ENCODE measurements around the gene ADAMTS17. TPM values are rescaled to one million over a fixed set of nuclear protein-coding genes. Genes with fewer than 3 reads are reported as not detected.
"Not testable (repeated sequence)": the region's sequence is repeated elsewhere in the genome, so short reads cannot be mapped to it uniquely, and the experiment has no call there.

The ADAMTS17 gene
- total RNA-seq, 1 donor from 2014 or later, result 2.3 TPM

DNA sequence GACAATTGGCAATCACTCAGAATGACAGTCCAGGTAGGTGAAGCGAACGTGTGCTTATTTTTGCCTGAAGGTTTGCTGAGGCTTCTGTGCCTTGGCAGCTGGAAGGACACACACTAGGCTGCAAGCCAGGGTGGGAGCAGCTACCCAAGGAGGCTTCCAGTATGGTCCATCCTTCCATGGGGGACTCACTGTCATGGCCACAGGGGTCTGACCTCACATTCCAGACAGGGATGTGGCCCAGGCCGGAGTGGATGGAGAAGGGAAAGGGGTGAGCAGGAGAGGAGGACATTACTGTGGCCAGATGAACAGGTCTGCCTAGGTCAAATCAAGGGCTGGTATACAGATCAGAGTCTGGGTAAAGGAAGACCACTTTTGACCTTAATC, 247.7 kb downstream of the ADAMTS17 start:
- TF ChIP-seq, protein P1, sequence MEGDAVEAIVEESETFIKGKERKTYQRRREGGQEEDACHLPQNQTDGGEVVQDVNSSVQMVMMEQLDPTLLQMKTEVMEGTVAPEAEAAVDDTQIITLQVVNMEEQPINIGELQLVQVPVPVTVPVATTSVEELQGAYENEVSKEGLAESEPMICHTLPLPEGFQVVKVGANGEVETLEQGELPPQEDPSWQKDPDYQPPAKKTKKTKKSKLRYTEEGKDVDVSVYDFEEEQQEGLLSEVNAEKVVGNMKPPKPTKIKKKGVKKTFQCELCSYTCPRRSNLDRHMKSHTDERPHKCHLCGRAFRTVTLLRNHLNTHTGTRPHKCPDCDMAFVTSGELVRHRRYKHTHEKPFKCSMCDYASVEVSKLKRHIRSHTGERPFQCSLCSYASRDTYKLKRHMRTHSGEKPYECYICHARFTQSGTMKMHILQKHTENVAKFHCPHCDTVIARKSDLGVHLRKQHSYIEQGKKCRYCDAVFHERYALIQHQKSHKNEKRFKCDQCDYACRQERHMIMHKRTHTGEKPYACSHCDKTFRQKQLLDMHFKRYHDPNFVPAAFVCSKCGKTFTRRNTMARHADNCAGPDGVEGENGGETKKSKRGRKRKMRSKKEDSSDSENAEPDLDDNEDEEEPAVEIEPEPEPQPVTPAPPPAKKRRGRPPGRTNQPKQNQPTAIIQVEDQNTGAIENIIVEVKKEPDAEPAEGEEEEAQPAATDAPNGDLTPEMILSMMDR (IDR thresholded peaks at IDR 0.05; ENCODE audit: insufficient read depth, low read length, poor library complexity, severe bottlenecking), result no peak
- no peak overlapping the region for H3K4me3 ChIP-seq (ENCODE audit: low read depth, low read length)
- H3K27me3 ChIP-seq (ENCODE audit: control insufficient read depth, insufficient read depth, low read length), result no peaks in the 10 kb centered on the region
- no peaks in the 10 kb centered on the region for H3K36me3 ChIP-seq (ENCODE audit: control insufficient read depth, insufficient read depth, low read length)
- DNase-seq (ENCODE audit: low read depth), result no peak

DNA sequence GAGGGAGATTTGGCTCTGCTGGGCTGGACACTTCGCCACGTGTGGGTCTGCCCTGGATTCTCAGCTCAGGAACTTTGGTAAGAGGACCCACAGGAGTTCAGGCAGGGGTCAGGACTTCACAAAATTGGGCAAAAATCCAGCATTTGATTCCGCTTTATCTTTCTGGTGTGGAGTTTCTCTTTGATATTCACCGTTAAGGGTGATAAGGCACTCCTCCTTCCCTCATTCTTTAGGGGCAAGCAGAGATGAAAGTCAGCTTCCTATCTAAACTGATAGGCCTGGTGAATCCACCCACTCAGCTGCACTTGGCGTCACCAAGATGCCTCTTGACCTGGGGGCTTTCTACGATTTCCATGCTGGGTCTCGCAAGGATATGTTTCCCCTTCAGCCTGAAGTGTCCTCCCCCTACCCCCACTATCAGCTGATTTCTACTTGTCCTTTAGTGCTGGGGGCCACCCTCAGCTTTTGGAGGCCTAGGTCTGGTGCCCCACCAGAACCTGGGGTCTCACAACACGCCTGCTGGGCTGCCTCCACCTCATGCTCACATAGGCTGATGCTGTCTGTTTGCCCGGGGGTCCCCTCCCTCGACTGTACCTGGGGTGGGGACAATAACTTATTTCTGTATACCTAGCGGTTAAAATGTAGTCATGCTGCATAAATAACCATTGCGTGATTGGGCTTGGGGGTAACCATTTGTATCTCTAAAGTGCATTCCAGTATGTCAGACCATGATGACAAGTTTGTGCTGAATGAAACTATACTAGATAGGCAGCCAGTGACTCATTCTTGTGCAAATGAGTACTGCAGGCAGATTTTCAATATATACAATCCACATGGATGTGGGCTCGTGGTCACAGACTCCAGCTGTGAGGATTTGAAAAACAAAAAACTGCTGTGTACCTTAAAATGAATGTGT, 248.3 kb downstream of the ADAMTS17 start:
- no peaks in the 10 kb centered on the region for H3K27me3 ChIP-seq (ENCODE audit: control insufficient read depth, insufficient read depth, low read length)
- no peak overlapping the region for H3K4me3 ChIP-seq (ENCODE audit: low read depth, low read length)
- TF ChIP-seq, protein P1 (IDR thresholded peaks at IDR 0.05; ENCODE audit: insufficient read depth, low read length, poor library complexity, severe bottlenecking), result no peak
- H3K36me3 ChIP-seq (ENCODE audit: control insufficient read depth, insufficient read depth, low read length), result no peaks in the 10 kb centered on the region
- no peak for DNase-seq (ENCODE audit: low read depth)

DNA sequence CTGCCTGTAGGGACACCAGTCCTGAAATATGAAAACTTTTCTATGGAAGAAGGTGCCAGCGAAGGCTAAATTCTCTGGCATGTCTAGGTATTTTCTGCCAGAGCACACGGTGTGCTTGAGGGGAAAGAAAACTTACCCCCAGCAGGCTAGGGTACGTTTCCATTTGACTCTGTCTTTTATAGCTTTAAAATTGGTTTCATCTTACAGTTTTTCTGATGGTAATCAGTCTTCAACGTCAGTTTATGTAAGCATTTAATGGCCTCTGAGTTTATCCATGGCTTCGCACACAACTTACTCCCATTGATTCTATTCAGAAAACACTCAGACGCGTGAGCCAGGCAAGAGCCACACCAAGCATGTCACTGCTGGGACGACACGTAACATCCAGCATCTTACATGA, 249.7 kb downstream of the ADAMTS17 start:
- Histone ChIP-seq H3K27me3 (ENCODE audit: control insufficient read depth, insufficient read depth, low read length) (no peaks in the 10 kb centered on the region), H3K36me3 (ENCODE audit: control insufficient read depth, insufficient read depth, low read length) (no peaks in the 10 kb centered on the region), H3K4me3 (ENCODE audit: low read depth, low read length) (no peak overlapping the region)
- no peak for DNase-seq (ENCODE audit: low read depth)
- TF ChIP-seq, protein P1 (IDR thresholded peaks at IDR 0.05; ENCODE audit: insufficient read depth, low read length, poor library complexity, severe bottlenecking), result no peak

DNA sequence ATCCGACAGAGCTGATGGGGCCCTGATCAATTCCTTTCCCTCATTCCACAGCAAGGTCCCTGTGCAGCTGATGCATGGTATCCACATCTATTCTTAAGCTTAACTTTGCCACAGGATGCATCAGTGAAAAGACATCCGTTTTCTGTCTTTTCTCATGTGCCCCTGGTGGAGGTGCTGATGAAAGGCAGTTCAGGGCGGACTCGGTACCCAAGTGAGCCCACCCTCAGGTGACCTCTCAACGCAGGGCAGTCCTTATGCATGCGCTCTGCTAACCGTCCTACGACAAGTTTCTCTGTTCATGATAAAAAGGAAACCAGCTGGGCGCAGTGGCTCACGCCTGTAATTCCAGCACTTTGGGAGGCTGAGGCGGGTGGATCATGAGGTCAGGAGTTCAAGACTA, 251.4 kb downstream of the ADAMTS17 start:
- Histone ChIP-seq H3K27me3 (ENCODE audit: control insufficient read depth, insufficient read depth, low read length) (no peaks in the 10 kb centered on the region), H3K4me3 (ENCODE audit: low read depth, low read length) (no peak overlapping the region), H3K36me3 (ENCODE audit: control insufficient read depth, insufficient read depth, low read length) (no peaks in the 10 kb centered on the region)
- TF ChIP-seq, protein P1 (IDR thresholded peaks at IDR 0.05; ENCODE audit: insufficient read depth, low read length, poor library complexity, severe bottlenecking), result no peak
- no peak for DNase-seq (ENCODE audit: low read depth)

DNA sequence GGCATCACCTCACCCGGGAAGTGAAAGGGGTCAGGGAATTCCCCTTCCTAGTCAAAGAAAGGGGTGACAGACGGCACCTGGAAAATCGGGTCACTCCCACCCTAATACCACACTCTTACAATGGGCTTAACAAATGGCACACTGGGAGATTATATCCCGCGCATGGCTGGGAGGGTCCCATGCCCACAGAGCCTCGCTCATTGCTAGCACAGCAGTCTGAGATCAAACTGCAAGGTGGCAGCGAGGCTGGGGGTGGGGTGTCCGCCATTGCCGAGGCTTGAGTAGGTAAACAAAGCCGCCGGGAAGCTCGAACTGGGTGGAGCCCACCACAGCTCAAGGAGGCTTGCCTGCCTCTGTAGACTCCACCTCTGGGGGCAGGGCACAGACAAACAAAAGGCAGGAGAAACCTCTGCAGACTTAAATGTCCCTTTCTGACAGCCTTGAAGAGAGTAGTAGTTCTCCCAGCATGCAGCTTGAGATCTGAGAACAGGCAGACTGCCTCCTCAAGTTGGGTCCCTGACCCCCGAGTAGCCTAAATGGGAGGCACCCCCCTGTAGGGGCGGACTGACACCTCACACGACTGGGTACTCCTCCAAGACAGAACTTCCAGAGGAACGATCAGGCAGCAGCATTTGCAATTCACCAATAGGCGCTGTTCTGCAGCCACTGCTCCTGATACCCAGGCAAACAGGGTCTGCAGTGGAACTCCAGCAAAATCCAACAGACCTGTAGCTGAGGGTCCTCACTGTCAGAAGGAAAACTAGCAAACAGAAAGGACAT, 257.5 kb downstream of the ADAMTS17 start:
- H3K27me3 ChIP-seq (ENCODE audit: control insufficient read depth, insufficient read depth, low read length), result not testable (repeated sequence)

DNA sequence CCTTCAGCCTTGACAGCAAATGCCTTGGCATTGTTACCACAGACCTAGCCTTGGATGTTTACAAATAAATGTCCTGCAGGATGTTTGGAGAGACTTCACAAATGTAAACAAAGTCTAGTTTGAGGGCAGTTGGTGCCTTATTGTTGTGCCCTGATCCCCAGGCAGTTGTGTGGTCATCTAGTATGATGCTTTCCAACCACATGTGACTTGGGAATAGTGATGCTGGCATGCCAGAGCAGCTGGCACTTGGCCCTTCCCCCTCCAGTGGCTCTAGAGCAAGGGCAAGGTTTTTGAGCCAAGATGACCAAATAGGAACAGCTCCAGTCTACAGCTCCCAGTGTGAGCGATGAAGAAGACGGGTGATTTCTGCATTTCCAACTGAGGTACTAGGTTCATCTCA, 258.2 kb downstream of the ADAMTS17 start:
- TF ChIP-seq, protein P1 (IDR thresholded peaks at IDR 0.05; ENCODE audit: insufficient read depth, low read length, poor library complexity, severe bottlenecking), result no peak
- DNase-seq (ENCODE audit: low read depth), result no peak

More for the DNA sequence above, 257.5 kb downstream of the ADAMTS17 start:
- H3K36me3 ChIP-seq (ENCODE audit: control insufficient read depth, insufficient read depth, low read length); H3K4me3 ChIP-seq (ENCODE audit: low read depth, low read length); DNase-seq (ENCODE audit: low read depth): not testable (repeated sequence)

More for the DNA sequence above, 258.2 kb downstream of the ADAMTS17 start:
- Histone ChIP-seq H3K27me3 (ENCODE audit: control insufficient read depth, insufficient read depth, low read length) (no peaks in the 10 kb centered on the region), H3K36me3 (ENCODE audit: control insufficient read depth, insufficient read depth, low read length) (no peaks in the 10 kb centered on the region), H3K4me3 (ENCODE audit: low read depth, low read length) (no peak overlapping the region)
